K562 (cell line): ENCODE results near the gene LRRC57. TPM values are rescaled to one million over a fixed set of nuclear protein-coding genes. Genes with fewer than 3 reads are reported as not detected.

ENCODE experiments used
- ARID1B ChIP-seq: fragments of 450-650 bp; IDR thresholded peaks from 2 replicates; pipeline ENCODE4 v1.6.1; 2016; ENCODE audit warnings: antibody characterized with exemption, mild to moderate bottlenecking, inconsistent platforms
- BMI1 ChIP-seq: fragments of 150-350 bp; IDR thresholded peaks from 2 replicates; pipeline ENCODE4 v1.6.1; 2014; ENCODE audit warnings: low read length
- CREB1 ChIP-seq, 2 experiments: sonication (generic) in 1 of 2; formaldehyde crosslinking in 1 of 2; IDR thresholded peaks; 2 replicates each; pipeline versions ENCODE4 v1.6.1 to v1.8.0; 2012 to 2022; ENCODE audit warnings: inconsistent platforms in 1 of 2, mild to moderate bottlenecking in 1 of 2, missing genetic modification reagents in 1 of 2, moderate library complexity in 1 of 2
- KLF13 ChIP-seq: fragments of 450-650 bp; IDR thresholded peaks from 2 replicates; pipeline ENCODE4 v1.6.1; 2016; ENCODE audit warnings: missing genetic modification characterization, low read depth, mild to moderate bottlenecking, missing compliant biosample characterization, moderate library complexity, borderline replicate concordance
- RBBP5 ChIP-seq: fragments of 200-600 bp; sonication (generic); IDR thresholded peaks from 2 replicates; pipeline ENCODE4 v1.6.1; 2012; ENCODE audit warnings: borderline replicate concordance, mild to moderate bottlenecking, low read length, control low read depth, inconsistent platforms; ENCODE audit not compliant: insufficient read depth, poor library complexity, severe bottlenecking
- SMAD4 ChIP-seq: fragments of 250-450 bp; sonication (Bioruptor Pico); conservative IDR thresholded peaks from 2 replicates; pipeline ENCODE4 v1.8.0; 2021; ENCODE audit warnings: inconsistent platforms, mild to moderate bottlenecking, moderate library complexity
- SUPT5H ChIP-seq: fragments of 450-650 bp; IDR thresholded peaks from 2 replicates; pipeline ENCODE4 v1.6.1; 2016
- ZNF274 ChIP-seq: IDR thresholded peaks from 2 replicates; pipeline ENCODE4 v1.6.1; 2011; ENCODE audit warnings: low read depth, mild to moderate bottlenecking, low read length, moderate library complexity, borderline replicate concordance
- ZNF696 ChIP-seq: fragments of 250-450 bp; sonication (Bioruptor Pico); conservative IDR thresholded peaks from 2 replicates; pipeline ENCODE4 v1.4.0; 2020; ENCODE audit warnings: mild to moderate bottlenecking, moderate library complexity
- polyA plus RNA-seq, 8 experiments: library from polyadenylated mRNA; depleted of rRNA in 4 of 8; stranded (reverse) in 5 of 8; unstranded in 3 of 8; fragments of >200 nt; fragmentation: Nextera tagmentation in 2 of 8; fragmentation: Illumina TruSeq in 1 of 8; extraction: Ambion mirVana in 2 of 8; extraction: Trizol in 1 of 8; gene quantifications; 2 replicates each; pipeline versions ENCODE4 v1.2.1 to v1.2.3, GENCODE V29; 2011 to 2014; ENCODE audit warnings: inconsistent platforms in 1 of 8, missing spikeins in 1 of 8
- total RNA-seq, 7 experiments: library from RNA; depleted of rRNA in 6 of 7; stranded (reverse); fragments of >200 nt in 6 of 7; fragmentation: Illumina TruSeq in 2 of 7; extraction: Trizol in 2 of 7; gene quantifications; 2 replicates each; pipeline versions ENCODE4 v1.2.1 to v1.2.3, GENCODE V29; 2011 to 2021; ENCODE audit warnings: low replicate concordance in 1 of 7
- TF ChIP-seq, protein P1 (sequence below): sonication (generic); formaldehyde crosslinking; IDR thresholded peaks from 2 replicates; pipeline ENCODE4 v1.8.0; 2022; ENCODE audit warnings: missing genetic modification reagents, mild to moderate bottlenecking, moderate library complexity, borderline replicate concordance
- TF ChIP-seq, protein P2 (sequence below): fragments of 450-650 bp; IDR thresholded peaks from 2 replicates; pipeline ENCODE4 v1.6.1; 2017; ENCODE audit warnings: antibody characterized with exemption, mild to moderate bottlenecking
- TF ChIP-seq, protein P3 (sequence below): sonication (generic); formaldehyde crosslinking; IDR thresholded peaks from 2 replicates; pipeline ENCODE4 v1.8.0; 2022; ENCODE audit warnings: mild to moderate bottlenecking, missing genetic modification reagents

LRRC57 gene
- total and polyA plus RNA-seq, 9 of the 15 experiments (the other 6 are each of a cell fraction or from before 2014, with no cell fraction given): 3.9 to 20.4 (median 14.8) TPM

DNA sequence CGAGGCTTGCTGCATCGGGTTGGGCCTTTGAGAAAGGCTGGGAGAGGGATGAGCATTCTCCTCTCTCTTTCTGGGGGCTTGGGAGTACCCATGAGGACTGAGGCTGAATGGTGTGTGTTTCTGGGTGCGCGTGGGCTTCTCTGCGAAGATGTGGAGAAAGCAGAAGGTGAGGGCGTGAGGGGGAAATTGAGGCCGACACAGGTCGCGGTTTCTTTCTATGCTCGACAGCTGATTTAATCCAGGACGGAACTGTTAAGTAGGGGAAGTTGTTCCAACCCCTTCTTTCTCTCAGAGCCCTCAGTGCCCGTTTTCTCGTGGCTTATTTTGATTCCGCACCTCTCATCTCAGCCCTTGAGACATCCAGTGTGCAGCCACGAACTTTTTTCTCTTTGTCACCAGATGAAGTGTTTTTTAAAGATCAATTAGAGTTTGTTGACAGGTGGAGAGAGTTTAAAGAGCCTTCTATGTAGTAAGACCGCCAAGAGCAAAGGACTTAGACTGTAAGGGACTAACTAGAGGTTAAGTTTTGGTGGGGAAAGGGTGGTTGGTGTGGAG, 27.5 kb upstream of the LRRC57 start (continued):
- TF ChIP-seq, protein P1, sequence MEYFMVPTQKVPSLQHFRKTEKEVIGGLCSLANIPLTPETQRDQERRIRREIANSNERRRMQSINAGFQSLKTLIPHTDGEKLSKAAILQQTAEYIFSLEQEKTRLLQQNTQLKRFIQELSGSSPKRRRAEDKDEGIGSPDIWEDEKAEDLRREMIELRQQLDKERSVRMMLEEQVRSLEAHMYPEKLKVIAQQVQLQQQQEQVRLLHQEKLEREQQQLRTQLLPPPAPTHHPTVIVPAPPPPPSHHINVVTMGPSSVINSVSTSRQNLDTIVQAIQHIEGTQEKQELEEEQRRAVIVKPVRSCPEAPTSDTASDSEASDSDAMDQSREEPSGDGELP (CRISPR knock-in tag): 0 out of 2 replicates have a peak, but pooled peaks have one; percentile 26
- TF ChIP-seq ARID1B (0 out of 2 replicates have a peak, but pooled peaks have one; percentile 24), KLF13 (tag) (no peak), ZNF274 (no peak), SMAD4 (CRISPR knock-in tag) (0 out of 2 replicates have a peak, but pooled peaks have one; percentile 10), RBBP5 (peak; percentile 32), SUPT5H (no peak), ZNF696 (no peak), BMI1 (no peak), CREB1 (IDR thresholded peaks at IDR 0.05) (no peak), CREB1 (CRISPR knock-in tag; IDR thresholded peaks at IDR 0.05) (peak; percentile 11; the same call in 1 of the 2 replicates)
- TF ChIP-seq, protein P2, sequence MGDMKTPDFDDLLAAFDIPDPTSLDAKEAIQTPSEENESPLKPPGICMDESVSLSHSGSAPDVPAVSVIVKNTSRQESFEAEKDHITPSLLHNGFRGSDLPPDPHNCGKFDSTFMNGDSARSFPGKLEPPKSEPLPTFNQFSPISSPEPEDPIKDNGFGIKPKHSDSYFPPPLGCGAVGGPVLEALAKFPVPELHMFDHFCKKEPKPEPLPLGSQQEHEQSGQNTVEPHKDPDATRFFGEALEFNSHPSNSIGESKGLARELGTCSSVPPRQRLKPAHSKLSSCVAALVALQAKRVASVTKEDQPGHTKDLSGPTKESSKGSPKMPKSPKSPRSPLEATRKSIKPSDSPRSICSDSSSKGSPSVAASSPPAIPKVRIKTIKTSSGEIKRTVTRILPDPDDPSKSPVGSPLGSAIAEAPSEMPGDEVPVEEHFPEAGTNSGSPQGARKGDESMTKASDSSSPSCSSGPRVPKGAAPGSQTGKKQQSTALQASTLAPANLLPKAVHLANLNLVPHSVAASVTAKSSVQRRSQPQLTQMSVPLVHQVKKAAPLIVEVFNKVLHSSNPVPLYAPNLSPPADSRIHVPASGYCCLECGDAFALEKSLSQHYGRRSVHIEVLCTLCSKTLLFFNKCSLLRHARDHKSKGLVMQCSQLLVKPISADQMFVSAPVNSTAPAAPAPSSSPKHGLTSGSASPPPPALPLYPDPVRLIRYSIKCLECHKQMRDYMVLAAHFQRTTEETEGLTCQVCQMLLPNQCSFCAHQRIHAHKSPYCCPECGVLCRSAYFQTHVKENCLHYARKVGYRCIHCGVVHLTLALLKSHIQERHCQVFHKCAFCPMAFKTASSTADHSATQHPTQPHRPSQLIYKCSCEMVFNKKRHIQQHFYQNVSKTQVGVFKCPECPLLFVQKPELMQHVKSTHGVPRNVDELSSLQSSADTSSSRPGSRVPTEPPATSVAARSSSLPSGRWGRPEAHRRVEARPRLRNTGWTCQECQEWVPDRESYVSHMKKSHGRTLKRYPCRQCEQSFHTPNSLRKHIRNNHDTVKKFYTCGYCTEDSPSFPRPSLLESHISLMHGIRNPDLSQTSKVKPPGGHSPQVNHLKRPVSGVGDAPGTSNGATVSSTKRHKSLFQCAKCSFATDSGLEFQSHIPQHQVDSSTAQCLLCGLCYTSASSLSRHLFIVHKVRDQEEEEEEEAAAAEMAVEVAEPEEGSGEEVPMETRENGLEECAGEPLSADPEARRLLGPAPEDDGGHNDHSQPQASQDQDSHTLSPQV: 0 out of 2 replicates have a peak, but pooled peaks have one; percentile 11
- TF ChIP-seq, protein P3, sequence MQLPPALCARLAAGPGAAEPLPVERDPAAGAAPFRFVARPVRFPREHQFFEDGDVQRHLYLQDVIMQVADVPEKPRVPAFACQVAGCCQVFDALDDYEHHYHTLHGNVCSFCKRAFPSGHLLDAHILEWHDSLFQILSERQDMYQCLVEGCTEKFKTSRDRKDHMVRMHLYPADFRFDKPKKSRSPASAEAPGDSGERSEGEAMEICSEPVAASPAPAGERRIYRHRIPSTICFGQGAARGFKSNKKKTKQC (CRISPR knock-in tag): 0 out of 2 replicates have a peak, but pooled peaks have one; percentile 1
